B cell (primary cell): Measurements from ENCODE around the gene NFKBIZ.

ENCODE experiments used
- EZH2 ChIP-seq: IDR thresholded peaks from 2 replicates; pipeline ENCODE4 v1.6.1; 2012; ENCODE audit warnings: borderline replicate concordance, low read depth, mild to moderate bottlenecking, moderate library complexity, low read length; ENCODE audit not compliant: insufficient read depth, poor library complexity, severe bottlenecking
- TF ChIP-seq, protein P1 (sequence below): fragments of 200-600 bp; IDR thresholded peaks from one replicate; pipeline ENCODE4 v1.8.0; 2022; ENCODE audit warnings: antibody characterized with exemption, mild to moderate bottlenecking

DNA sequence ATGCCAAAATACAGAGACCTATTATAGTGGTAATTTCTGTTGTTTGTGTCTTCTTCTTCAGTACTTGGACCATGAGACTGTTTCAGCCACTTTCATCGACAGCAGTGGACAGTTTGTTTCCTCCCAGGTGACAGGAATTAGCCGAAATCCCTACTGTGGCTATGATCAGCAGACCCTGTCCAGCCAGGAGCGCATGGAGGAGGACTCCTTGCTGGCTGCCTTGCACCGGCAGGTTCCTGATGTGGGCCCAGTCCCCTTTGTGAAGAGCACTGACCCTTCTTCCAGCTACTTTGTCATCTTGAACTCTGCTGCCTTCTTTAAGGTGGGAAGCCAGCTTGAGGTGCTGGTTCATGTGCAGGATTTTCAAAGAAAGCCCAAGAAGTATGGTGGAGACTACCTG lies 48.1 kb upstream of the NFKBIZ start:
- TF ChIP-seq, protein P1, sequence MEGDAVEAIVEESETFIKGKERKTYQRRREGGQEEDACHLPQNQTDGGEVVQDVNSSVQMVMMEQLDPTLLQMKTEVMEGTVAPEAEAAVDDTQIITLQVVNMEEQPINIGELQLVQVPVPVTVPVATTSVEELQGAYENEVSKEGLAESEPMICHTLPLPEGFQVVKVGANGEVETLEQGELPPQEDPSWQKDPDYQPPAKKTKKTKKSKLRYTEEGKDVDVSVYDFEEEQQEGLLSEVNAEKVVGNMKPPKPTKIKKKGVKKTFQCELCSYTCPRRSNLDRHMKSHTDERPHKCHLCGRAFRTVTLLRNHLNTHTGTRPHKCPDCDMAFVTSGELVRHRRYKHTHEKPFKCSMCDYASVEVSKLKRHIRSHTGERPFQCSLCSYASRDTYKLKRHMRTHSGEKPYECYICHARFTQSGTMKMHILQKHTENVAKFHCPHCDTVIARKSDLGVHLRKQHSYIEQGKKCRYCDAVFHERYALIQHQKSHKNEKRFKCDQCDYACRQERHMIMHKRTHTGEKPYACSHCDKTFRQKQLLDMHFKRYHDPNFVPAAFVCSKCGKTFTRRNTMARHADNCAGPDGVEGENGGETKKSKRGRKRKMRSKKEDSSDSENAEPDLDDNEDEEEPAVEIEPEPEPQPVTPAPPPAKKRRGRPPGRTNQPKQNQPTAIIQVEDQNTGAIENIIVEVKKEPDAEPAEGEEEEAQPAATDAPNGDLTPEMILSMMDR = no peak
- TF ChIP-seq EZH2 = no peak
